ENCODE data around the gene MCC.

Gene MCC

GRCh38 chr5:113202287-113202686, 286.0 kb downstream of the MCC start:
- DNase-seq (ENCODE audit: low spot score): no peak

DNA sequence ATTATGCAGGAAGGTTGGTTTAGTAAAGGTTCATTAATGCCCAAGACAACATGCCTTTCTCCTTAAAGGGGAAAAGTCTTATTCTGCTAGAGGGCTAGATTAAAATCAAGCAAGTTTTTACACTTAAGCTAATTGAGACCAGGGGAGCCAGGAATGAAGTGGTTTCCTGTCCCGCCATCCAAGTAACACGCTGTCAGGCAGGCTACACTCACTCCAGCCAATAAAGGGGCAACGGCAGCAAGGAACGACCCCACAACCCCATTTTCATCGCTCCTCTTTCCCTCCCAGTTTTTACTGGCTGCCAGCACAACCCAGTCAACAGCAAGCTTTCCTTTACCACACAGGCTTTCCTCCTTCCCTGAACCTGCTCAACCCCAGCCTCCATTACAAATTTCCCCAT, 286.5 kb downstream of the MCC start:
- no peak for DNase-seq (ENCODE audit: low spot score)

DNA sequence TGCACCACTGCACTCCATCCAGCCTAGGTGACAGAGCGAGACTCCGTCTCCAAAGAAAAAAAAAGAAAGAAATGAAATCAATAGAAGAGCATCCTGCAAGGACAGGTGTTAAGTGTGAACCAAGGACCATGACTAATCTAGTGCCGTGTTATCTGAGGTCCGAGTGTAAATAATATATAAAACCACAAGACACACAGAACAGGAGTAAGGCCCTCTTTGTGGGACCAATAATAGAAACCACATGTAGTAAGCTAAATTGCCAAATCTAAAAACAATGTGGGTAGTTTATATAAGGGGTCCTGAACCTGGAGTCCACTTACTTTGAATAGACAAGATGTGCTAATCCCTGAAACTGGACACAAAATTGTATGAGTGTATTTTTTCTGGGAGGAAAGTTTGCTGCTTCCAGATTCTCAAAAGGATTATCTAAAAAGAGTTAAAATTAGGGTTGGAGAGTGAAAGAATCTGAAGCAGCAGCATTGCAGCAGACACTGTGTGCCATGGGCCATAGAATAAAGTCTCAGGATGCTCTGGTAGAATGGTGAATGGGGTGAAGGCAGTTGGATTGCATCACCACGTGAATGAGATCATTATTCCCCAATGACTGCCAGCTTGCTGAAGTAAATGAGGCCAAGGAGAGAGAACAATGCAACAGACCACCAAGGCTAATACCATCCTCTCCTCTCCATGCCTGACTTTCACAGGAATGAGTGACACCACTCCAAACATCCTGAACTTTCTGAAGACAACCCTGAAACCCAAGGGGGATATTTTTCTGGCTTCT, 288.9 kb downstream of the MCC start:
- DNase-seq (ENCODE audit: low spot score): peak; percentile 72

GRCh38 chr5:113197456-113198200, 290.6 kb downstream of the MCC start:
- no peak for DNase-seq (ENCODE audit: low spot score)

DNA sequence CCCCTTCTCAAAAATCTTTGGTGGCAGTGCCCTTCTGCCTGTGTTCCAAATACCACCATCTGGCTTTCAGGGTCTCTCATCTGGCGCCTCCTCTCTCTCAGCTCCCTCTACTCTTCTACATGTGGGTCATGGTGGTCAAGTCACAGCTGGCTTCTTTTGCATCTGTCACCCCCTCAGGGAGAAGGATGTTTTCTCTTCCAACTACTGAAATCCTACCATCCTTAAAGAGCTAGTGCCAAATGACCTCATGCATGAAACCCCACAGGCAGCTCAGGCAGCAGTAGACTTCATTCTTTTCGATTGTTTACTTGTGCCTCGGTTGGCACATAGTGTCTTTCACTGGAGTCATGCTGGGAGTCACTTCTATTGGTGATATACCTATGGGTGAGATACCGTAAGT, 292.5 kb downstream of the MCC start:
- DNase-seq (ENCODE audit: low spot score): no peak

DNA sequence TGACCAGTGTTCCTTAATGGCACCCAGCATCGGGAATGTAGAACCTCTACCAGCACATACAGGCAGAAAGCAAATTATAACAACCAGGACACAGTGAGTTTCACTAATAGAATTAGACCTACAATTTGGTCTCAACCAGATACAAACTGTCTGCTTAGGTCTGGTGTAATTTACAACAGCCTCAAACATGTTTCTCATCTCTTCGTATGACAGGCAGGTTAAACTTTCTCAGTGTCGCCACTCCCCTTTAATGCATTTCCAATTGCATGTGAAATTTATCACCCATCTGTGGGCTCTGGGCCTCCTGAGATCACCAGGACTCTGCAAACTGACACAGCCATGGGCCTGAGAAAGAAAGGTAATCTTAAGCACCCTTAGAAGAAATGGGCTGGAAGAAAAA, 293.0 kb downstream of the MCC start:
- no peak for DNase-seq (ENCODE audit: low spot score)

GRCh38 chr5:113194591-113194990, 293.7 kb downstream of the MCC start:
- no peak for DNase-seq (ENCODE audit: low spot score)

DNA sequence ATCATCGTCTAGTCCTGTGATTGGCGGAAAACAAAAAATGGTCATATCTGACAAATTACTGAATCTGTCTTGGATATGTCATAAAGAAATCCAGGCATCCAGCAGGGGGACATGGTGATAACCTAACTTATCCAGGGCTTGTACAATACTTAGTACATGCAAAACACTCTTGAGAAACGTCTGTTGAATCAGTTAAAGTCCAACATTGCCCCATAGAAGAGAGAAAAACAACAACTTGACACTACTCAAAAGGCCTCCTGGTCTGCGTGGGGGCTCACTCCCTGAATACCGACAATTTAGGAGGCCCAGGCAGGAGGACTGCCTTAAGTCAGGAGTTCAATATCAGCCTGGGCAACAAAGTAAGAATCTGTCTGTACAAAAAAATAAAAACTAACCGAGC, 294.1 kb downstream of the MCC start:
- no peak for DNase-seq (ENCODE audit: low spot score)

- DNase-seq (ENCODE audit: low spot score): no peak
Observed at GRCh38 chr5:113193311-113193978, 294.8 kb downstream of the MCC start.

- DNase-seq (ENCODE audit: low spot score): no peak
Observed at GRCh38 chr5:113192541-113192940, 295.7 kb downstream of the MCC start.

GRCh38 chr5:113190347-113190746, 297.9 kb downstream of the MCC start:
- DNase-seq (ENCODE audit: low spot score): no peak

DNA sequence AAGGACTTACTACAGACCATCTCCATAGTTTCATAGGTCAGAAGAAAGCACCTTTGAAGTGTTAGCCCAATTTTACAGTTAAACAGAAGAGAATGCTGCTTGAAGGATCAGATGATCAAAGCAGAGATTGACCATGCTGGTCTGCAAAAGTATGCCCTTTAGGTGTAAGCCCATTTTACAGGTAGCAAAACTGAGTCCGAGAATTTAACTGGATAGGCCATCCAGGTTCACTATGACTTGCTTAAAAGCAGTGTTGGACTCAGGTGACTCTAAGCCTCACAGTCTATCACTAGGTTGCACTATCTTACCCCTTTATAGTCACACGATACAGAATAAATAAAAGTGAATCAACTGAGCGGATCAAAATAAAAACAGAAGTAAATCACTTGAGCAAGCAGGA, 299.0 kb downstream of the MCC start:
- DNase-seq (ENCODE audit: low spot score): no peak

- DNase-seq (ENCODE audit: low spot score): no peak
Observed at GRCh38 chr5:113188436-113188835, 299.8 kb downstream of the MCC start.

- no peak for DNase-seq (ENCODE audit: low spot score)
Observed at GRCh38 chr5:113187906-113188305, 300.3 kb downstream of the MCC start.

DNA sequence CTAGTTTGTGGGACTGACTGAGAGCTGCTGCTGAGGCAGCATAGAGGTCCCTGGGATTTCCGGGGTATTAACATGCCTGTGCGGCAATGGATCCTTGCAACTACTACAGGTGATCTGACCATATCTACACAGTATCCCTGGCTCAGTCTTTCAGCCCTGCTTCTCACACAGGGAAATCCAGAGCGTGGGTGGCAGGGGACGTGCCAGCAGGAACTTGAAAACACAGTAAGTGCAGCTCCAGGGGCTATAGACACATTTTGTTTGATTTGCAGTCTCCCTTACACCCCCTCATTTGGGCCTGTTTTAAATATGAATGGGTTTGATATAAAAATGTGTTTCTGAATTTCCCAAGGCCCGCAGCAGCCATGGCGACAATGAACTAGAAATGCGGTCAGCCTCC, 302.2 kb downstream of the MCC start:
- no peak for DNase-seq (ENCODE audit: low spot score)

GRCh38 chr5:113183694-113184093, 304.6 kb downstream of the MCC start:
- no peak for DNase-seq (ENCODE audit: low spot score)

- no peak for DNase-seq (ENCODE audit: low spot score)
Observed at GRCh38 chr5:113182658-113183344, 305.5 kb downstream of the MCC start.

DNA sequence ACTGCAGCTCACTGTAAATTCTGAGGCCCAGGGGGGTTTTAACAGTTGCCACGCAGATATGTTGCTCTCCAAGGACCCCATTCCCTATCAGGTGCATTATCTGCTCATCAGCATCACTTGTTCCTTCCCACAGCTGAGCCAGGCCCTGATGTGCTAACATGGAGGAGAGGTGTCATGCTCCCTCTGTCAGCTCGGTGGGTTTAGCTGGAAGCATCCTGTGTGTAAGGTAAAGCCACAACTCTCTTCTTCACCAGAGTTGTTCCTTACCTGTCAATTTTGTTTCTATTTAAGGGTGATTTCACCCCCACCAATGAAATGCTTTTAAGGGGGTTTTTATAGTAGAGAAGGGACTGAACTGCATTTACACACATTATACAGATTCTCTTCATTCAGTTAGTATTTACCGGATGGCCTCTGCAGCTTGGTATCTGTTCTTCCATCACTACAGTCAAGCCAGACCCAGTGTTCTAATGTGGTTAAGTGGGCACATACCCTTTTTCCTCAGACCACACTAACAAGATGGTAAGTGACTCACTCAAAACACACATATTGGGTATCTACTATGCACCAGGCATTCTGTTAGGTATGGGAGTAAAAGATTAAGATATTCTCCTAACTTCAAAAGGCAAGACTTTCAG, 306.3 kb downstream of the MCC start:
- DNase-seq (ENCODE audit: low spot score): peak; percentile 74

DNA sequence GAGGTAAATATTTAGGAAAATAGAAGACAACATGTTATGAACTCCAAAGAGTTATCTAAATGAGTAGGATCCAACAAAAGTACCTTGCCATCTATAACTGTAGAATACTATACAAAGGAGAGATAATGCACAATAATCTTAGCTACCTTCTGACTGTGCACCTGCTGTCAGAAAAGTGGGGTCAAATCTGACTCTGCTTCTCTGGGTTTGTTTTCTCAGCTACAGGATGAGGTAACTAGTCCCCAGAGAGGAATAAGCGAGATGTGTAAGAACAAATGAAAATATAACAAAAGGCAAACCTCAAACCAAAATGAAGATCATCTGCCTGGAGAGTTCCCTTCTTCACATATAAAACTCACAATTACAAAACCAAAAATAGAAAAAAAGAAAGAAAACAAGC, 306.8 kb downstream of the MCC start:
- DNase-seq (ENCODE audit: low spot score): no peak

GRCh38 chr5:113179156-113179555, 309.1 kb downstream of the MCC start:
- no peak for DNase-seq (ENCODE audit: low spot score)

GRCh38 chr5:113178073-113178779, 310.0 kb downstream of the MCC start:
- DNase-seq (ENCODE audit: low spot score): no peak

Data from SW480 (cell line).